HCT116 (cell line): Measurements from ENCODE around the gene TOP1. TPM values are rescaled to one million over a fixed set of nuclear protein-coding genes. Genes with fewer than 3 reads are reported as not detected.

Source experiments
- ATAC-seq: fragments of 200-7000 bp; cut with Tn5 transposase; 2 replicates; pipeline ENCODE4 v1.9.1; 2020; ENCODE audit warnings: mild to moderate bottlenecking, moderate library complexity
- BruUV-seq: library from RNA; stranded (reverse); fragments of 400-500 nt; replicated peaks from 2 replicates; lab custom pipeline; 2021; lab: Mats Ljungman, UMichigan
- CTCF ChIA-PET: fragments of 300-600 bp; sonication (Branson Sonifier 250); formaldehyde crosslinking; loops from one replicate; lab custom pipeline; 2021; ENCODE audit warnings: antibody characterized with exemption; lab: Charles Lee
- POLR2A ChIA-PET: fragments of 300-600, 350-600 bp; sonication (Branson Sonifier 250); formaldehyde crosslinking; loops from one replicate; lab custom pipeline; 2021; ENCODE audit warnings: antibody characterized with exemption; lab: Charles Lee
- RAD21 ChIA-PET, 2 experiments: fragments of 300-600 bp; sonication (Branson Sonifier 250); formaldehyde crosslinking; loops; one replicate each; lab custom pipeline; 2023; ENCODE audit warnings: low total read pairs in 2 of 2; ENCODE audit not compliant: uncharacterized antibody in 2 of 2, unreplicated experiment in 2 of 2, low non-redundant PET in 1 of 2; lab: Charles Lee
- DNase-seq: peaks from one replicate; pipeline ENCODE4 v3.0.0-alpha.2; 2010; ENCODE audit warnings: low read depth, low spot score
- H2AFZ ChIP-seq: fragments of 200-600 bp; shearing (Covaris generic), sonication (generic); 2 replicates; pipeline ENCODE4 v1.6.1; 2017; ENCODE audit warnings: low read depth, mixed run types, mixed read lengths, antibody characterized with exemption, low read length; ENCODE audit not compliant: poor library complexity, severe bottlenecking
- H3K27ac ChIP-seq: 2 replicates; pipeline ENCODE4 v1.5.1; 2012; ENCODE audit warnings: low read depth, low read length
- H3K27me3 ChIP-seq: fragments of 200-600 bp; sonication (generic); 2 replicates; pipeline ENCODE4 v1.6.1; 2016; ENCODE audit warnings: mixed run types, low read length, mixed read lengths; ENCODE audit not compliant: insufficient read depth
- H3K36me3 ChIP-seq, 2 experiments: fragments of 200-500 bp in 1 of 2; fragments of 200-600 bp in 1 of 2; sonication (Bioruptor generic) in 1 of 2; sonication (generic) in 1 of 2; 2 replicates each; pipeline versions ENCODE4 v1.5.1 to v1.6.1; 2014 to 2016; ENCODE audit warnings: low read length in 2 of 2, inconsistent platforms in 1 of 2, mixed read lengths in 1 of 2, mixed run types in 1 of 2; ENCODE audit not compliant: insufficient read depth in 2 of 2, control insufficient read depth in 1 of 2
- H3K4me1 ChIP-seq, 2 experiments: fragments of 200-600 bp in 1 of 2; sonication (generic) in 1 of 2; 2 replicates each; pipeline versions ENCODE4 v1.5.1 to v1.6.1; 2012 to 2017; ENCODE audit warnings: low read length in 2 of 2, inconsistent platforms in 1 of 2, mild to moderate bottlenecking in 1 of 2, mixed read lengths in 1 of 2, mixed run types in 1 of 2, moderate library complexity in 1 of 2; ENCODE audit not compliant: insufficient read depth in 2 of 2, control insufficient read depth in 1 of 2
- H3K4me2 ChIP-seq: fragments of 200-600 bp; sonication (generic); 2 replicates; pipeline ENCODE4 v1.6.1; 2017; ENCODE audit warnings: mixed run types, low read length, mixed read lengths
- H3K4me3 ChIP-seq, 2 experiments: fragments of 200-600 bp in 1 of 2; sonication (generic) in 1 of 2; replicated peaks in 1 of 2; 2 replicates each; pipeline ENCODE4 v1.5.1; 2011 to 2016; ENCODE audit warnings: low read length in 2 of 2, control low read depth in 1 of 2, low read depth in 1 of 2, mild to moderate bottlenecking in 1 of 2, mixed read lengths in 1 of 2, mixed run types in 1 of 2
- H3K79me2 ChIP-seq: fragments of 200-600 bp; sonication (generic); 2 replicates; pipeline ENCODE4 v1.6.1; 2017; ENCODE audit warnings: mild to moderate bottlenecking, mixed run types, low read length, moderate library complexity, mixed read lengths; ENCODE audit not compliant: insufficient read depth
- H3K9ac ChIP-seq: fragments of 200-600 bp; sonication (generic); 2 replicates; pipeline ENCODE4 v1.6.1; 2016; ENCODE audit warnings: low read length, mixed read lengths
- H3K9me2 ChIP-seq: fragments of 200-600 bp; sonication (generic), shearing (Covaris generic); 2 replicates; pipeline ENCODE4 v1.6.1; 2017; ENCODE audit warnings: mixed run types, mild to moderate bottlenecking, moderate library complexity; ENCODE audit not compliant: insufficient read depth
- H3K9me3 ChIP-seq, 2 experiments: fragments of 200-500 bp in 1 of 2; fragments of 200-600 bp in 1 of 2; sonication (Bioruptor generic) in 1 of 2; sonication (generic) in 1 of 2; 2 replicates each; pipeline ENCODE4 v1.6.1; 2014 to 2017; ENCODE audit warnings: low read length in 2 of 2, mixed read lengths in 2 of 2, inconsistent platforms in 1 of 2, low read depth in 1 of 2, mild to moderate bottlenecking in 1 of 2, mixed run types in 1 of 2, moderate library complexity in 1 of 2; ENCODE audit not compliant: control insufficient read depth in 1 of 2, insufficient read depth in 1 of 2
- H4K20me1 ChIP-seq: fragments of 200-600 bp; sonication (generic), shearing (Covaris generic); 2 replicates; pipeline ENCODE4 v1.6.1; 2017; ENCODE audit warnings: mixed run types, mild to moderate bottlenecking, moderate library complexity; ENCODE audit not compliant: insufficient read depth
- ATF3 ChIP-seq: IDR thresholded peaks from 2 replicates; pipeline ENCODE4 v1.6.1; 2012
- CEBPB ChIP-seq: IDR thresholded peaks from 2 replicates; pipeline ENCODE4 v1.6.1; 2012; ENCODE audit warnings: low read depth
- EGR1 ChIP-seq: IDR thresholded peaks from 2 replicates; pipeline ENCODE4 v1.6.1; 2012; ENCODE audit warnings: low read depth
- EZH2phosphoT487 ChIP-seq: fragments of 200-600 bp; IDR thresholded peaks from 2 replicates; pipeline ENCODE4 v1.6.1; 2018; ENCODE audit warnings: antibody characterized with exemption, borderline replicate concordance
- MAX ChIP-seq: IDR thresholded peaks from 2 replicates; pipeline ENCODE4 v1.6.1; 2012
- POLR2A ChIP-seq: IDR thresholded peaks from 2 replicates; pipeline ENCODE4 v1.7.0; 2011; ENCODE audit warnings: borderline replicate concordance; ENCODE audit not compliant: insufficient read depth, insufficient read length; ENCODE audit errors: extremely low read depth
- POLR2AphosphoS5 ChIP-seq: IDR thresholded peaks from 2 replicates; pipeline ENCODE4 v1.6.1; 2011; ENCODE audit warnings: mild to moderate bottlenecking, low read depth, low read length, moderate library complexity
- RAD21 ChIP-seq: IDR thresholded peaks from 2 replicates; pipeline ENCODE4 v1.6.1; 2012; ENCODE audit warnings: low read depth, mild to moderate bottlenecking
- SIN3A ChIP-seq: IDR thresholded peaks from 2 replicates; pipeline ENCODE4 v1.6.1; 2012; ENCODE audit warnings: low read depth
- SRF ChIP-seq: IDR thresholded peaks from 2 replicates; pipeline ENCODE4 v1.6.1; 2012; ENCODE audit warnings: low read depth
- ZBTB33 ChIP-seq: IDR thresholded peaks from 2 replicates; pipeline ENCODE4 v1.6.1; 2011; ENCODE audit warnings: mild to moderate bottlenecking, low read length, moderate library complexity; ENCODE audit not compliant: insufficient replicate concordance; ENCODE audit errors: extremely low read depth
- ZFX ChIP-seq: fragments of 450-650 bp; IDR thresholded peaks from 2 replicates; pipeline ENCODE4 v1.6.1; 2017
- intact Hi-C: fragments of 100-400 bp; cut with micrococcal nuclease; formaldehyde crosslinking; loops from 2 replicates; pipeline ENCODE4 v1.10.0; 2022
- total RNA-seq: library from RNA; stranded (reverse); gene quantifications from one replicate; pipeline ENCODE4 v1.2.1, GENCODE V29; 2021; ENCODE audit not compliant: unreplicated experiment

The TOP1 gene
- total RNA-seq, 1 experiment from 2014 or later, result 190 TPM

- POLR2A ChIA-PET, result no interaction called here
- Histone ChIP-seq H3K36me3 (peaks cover 74 to 85% of the 10 kb centered on the region in 2 experiments), H3K79me2 (peaks cover 10% of the 10 kb centered on the region; the same call in 1 of the 2 replicates), H3K27ac (no peak overlapping the region), H2AFZ (no peak overlapping the region), H3K9me3 (no peaks in the 10 kb centered on the region), H3K9ac (no peak overlapping the region), H3K9me2 (no peaks in the 10 kb centered on the region), H3K4me3 (no peak overlapping the region), H4K20me1 (0 out of 2 replicates have a peak, but pooled peaks cover 12% of the 10 kb centered on the region), H3K4me1 (no peaks in the 10 kb centered on the region)
- ATAC-seq (no peak), DNase-seq (no peak)
- CTCF ChIA-PET, result interaction anchor here (1.3 kb wide), 1 partner anchor 19 kb away, joined by 3 read pairs; no protein-coding TSS in a partner anchor
- RAD21 ChIA-PET, result no interaction called here
- intact Hi-C loops, result no loop called here
- no TSS peak for BruUV-seq
- TF ChIP-seq EZH2phosphoT487, result no peak
- no peak for TF ChIP-seq POLR2AphosphoS5
- TF ChIP-seq ATF3, result no peak
- TF ChIP-seq SRF, result no peak
- no peak for TF ChIP-seq CEBPB
- no peak for TF ChIP-seq EGR1
- no peak for TF ChIP-seq ZBTB33
- TF ChIP-seq POLR2A, result no peak
- TF ChIP-seq SIN3A, result no peak
- TF ChIP-seq ZFX, result no peak
- no peak for TF ChIP-seq MAX
- TF ChIP-seq RAD21, result no peak
- TF ChIP-seq, all 23 proteins: peak for 0
- no peaks in the 10 kb centered on the region for H3K27me3 ChIP-seq
- H3K4me2 ChIP-seq, result no peak overlapping the region
Observed at GRCh38 chr20:41116282-41116956, 87.8 kb downstream of the TOP1 start.
